T-helper 17 cell (primary cell): ENCODE results near the gene PLCB1. TPM values are rescaled to one million over a fixed set of nuclear protein-coding genes. Genes with fewer than 3 reads are reported as not detected.

Source experiments
- ATAC-seq: fragments of 150-1000 bp; cut with Tn5 transposase; 2 replicates; pipeline ENCODE4 v1.10.0; 2021; ENCODE audit warnings: mild to moderate bottlenecking, moderate library complexity
- DNase-seq, 3 donors: peaks; one replicate each; pipeline versions ENCODE4 v3.0.0 to v3.0.0-alpha.2; 2020 to 2021
- H3K9me3 ChIP-seq: one replicate; pipeline ENCODE4 v1.7.0; 2013; ENCODE audit warnings: low read length, mild to moderate bottlenecking; ENCODE audit not compliant: control insufficient read depth, poor library complexity, severe bottlenecking
- H3K27ac Mint-ChIP-seq: one replicate; pipeline ENCODE4 v1.8.0; 2022; ENCODE audit warnings: mild to moderate bottlenecking, moderate library complexity, mixed read lengths
- H3K27me3 Mint-ChIP-seq: one replicate; pipeline ENCODE4 v1.8.0; 2022; ENCODE audit warnings: mixed read lengths
- H3K36me3 Mint-ChIP-seq: one replicate; pipeline ENCODE4 v1.8.0; 2022; ENCODE audit warnings: low read depth, mixed read lengths
- H3K4me1 Mint-ChIP-seq: one replicate; pipeline ENCODE4 v1.8.0; 2022; ENCODE audit warnings: mild to moderate bottlenecking, mixed read lengths
- H3K4me3 Mint-ChIP-seq: one replicate; pipeline ENCODE4 v1.8.0; 2022; ENCODE audit warnings: mild to moderate bottlenecking, moderate library complexity, mixed read lengths
- total RNA-seq, 4 donors: library from RNA in 2 of 4; stranded (reverse) in 2 of 4; gene quantifications; one replicate each; pipeline ENCODE4 v1.2.3 and lab custom pipeline; 2022 to 2026

PLCB1 gene
- total RNA-seq, 2 donors from 2014 or later, result 19.1 to 23.1 TPM

DNA sequence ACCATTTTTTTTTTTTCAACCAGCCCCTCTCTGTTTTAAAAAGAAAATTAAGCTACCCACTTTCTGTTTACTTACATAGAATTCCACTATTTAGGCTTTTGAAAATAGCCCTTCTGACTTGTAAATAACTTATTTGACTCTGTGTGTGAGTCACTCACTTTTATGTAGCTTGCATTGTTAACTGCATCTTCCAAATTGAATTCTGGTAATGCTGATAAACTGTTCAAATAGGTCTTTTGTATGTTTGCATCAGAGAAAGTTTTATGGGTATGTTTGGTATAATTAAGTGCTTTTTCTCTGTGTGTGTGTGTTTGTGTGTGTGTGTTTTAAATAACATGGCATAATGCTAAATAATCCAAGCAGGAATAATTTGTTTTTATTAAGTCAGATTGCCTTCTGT, 360.1 kb downstream of the PLCB1 start:
- no peaks in the 10 kb centered on the region for H3K36me3 Mint-ChIP-seq

DNA sequence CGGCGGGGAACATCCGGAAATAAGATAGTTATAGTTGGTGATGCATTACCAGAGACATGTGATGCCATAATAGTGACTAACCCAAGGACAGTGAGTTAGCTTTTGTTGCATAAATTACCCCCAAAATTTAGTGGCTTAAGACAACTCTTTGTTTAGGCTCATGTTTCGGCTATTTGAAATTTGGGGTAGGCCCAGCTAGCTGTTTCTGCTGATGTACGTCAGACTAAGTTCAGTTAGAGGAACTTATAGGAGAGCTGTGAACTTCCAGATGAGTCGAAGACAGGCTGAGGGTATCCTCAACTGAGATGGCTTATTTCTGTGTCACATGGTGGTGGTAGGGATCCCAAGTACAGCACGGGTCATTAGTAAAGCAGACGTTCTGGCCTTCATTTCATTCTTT, 366.5 kb downstream of the PLCB1 start:
- Mint-ChIP-seq H3K4me1 (peaks cover 2% of the 10 kb centered on the region), H3K4me3 (no peak overlapping the region), H3K27me3 (no peaks in the 10 kb centered on the region), H3K27ac (no peak overlapping the region), H3K36me3 (no peaks in the 10 kb centered on the region)
- no peaks in the 10 kb centered on the region for H3K9me3 ChIP-seq
- DNase-seq (no peak), ATAC-seq (no peak)

More for the DNA sequence above, 360.1 kb downstream of the PLCB1 start:
- Mint-ChIP-seq H3K27me3 (no peaks in the 10 kb centered on the region), H3K4me3 (no peak overlapping the region), H3K4me1 (peaks cover 8% of the 10 kb centered on the region), H3K27ac (no peak overlapping the region)
- H3K9me3 ChIP-seq, result no peaks in the 10 kb centered on the region
- ATAC-seq (no peak), DNase-seq (no peak)

DNA sequence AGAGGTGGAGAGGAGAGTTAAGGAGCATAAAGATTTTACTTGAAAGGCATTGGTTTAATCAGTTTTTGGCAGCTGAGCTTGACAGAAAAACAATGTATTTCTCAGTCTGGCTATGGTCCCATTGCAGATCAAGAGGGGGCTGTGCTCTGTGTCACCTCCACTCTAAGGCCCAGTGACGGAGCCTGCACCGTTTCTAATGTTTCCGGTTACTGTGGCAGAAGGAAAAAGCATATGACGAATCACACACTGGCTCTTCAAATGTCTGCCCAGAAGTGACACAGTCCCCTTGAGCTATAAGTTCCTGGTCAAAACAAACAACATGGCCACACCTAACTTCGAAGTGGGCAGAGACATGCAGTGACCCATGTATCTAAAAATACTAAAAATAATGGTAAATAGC, 372.0 kb downstream of the PLCB1 start:
- ATAC-seq, result no peak
- Mint-ChIP-seq H3K36me3 (no peaks in the 10 kb centered on the region), H3K27ac (no peak overlapping the region), H3K27me3 (no peaks in the 10 kb centered on the region), H3K4me3 (no peak overlapping the region), H3K4me1 (peaks cover 2% of the 10 kb centered on the region)
- no peak for DNase-seq
- H3K9me3 ChIP-seq, result no peaks in the 10 kb centered on the region

DNA sequence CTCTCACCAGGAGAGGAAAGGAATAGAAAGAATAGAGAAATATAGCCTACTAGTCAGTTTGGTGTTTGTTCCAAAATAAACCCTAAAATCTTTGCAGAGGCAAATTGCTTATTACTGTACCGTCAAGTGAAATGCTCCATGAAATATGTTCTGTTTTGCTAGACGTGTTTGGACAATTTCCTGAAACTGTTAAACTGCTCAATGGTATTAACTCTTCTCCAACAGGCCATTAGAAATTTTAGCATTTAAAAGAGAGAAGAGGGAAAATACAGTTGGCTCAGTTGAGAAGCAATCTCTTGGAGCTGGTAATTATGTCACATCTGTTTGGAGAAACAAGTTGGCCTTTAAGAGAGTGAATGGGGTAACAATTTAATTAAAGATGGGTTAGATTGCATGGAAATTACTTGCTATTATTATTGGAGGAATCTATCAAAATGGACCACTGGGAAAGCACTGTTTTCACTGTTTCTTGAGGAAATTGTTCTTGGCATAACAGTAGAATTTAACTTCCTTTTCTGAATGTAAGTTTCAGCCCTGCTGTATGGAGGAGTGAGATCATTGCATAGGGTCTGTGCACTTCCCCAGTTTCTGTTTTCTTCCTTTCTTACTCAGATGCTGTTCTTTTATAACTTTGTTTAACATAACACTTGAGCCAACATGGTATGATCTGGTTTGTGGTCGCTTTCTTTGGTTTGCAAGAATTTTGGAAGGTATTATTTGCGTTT, 373.6 kb downstream of the PLCB1 start:
- DNase-seq (no peak), ATAC-seq (no peak)
- Mint-ChIP-seq H3K4me1 (peaks cover 5% of the 10 kb centered on the region), H3K36me3 (no peaks in the 10 kb centered on the region), H3K27me3 (no peaks in the 10 kb centered on the region), H3K4me3 (no peak overlapping the region), H3K27ac (no peak overlapping the region)
- H3K9me3 ChIP-seq, result no peaks in the 10 kb centered on the region

GRCh38 chr20:8507231-8507630, 375.2 kb downstream of the PLCB1 start:
- Mint-ChIP-seq H3K4me3 (no peak overlapping the region), H3K4me1 (peaks cover 5% of the 10 kb centered on the region), H3K36me3 (no peaks in the 10 kb centered on the region), H3K27ac (no peak overlapping the region), H3K27me3 (no peaks in the 10 kb centered on the region)
- DNase-seq (no peak), ATAC-seq (no peak)
- no peaks in the 10 kb centered on the region for H3K9me3 ChIP-seq

GRCh38 chr20:8509809-8510208, 377.7 kb downstream of the PLCB1 start:
- ATAC-seq, result no peak
- no peak for DNase-seq
- H3K9me3 ChIP-seq, result no peaks in the 10 kb centered on the region
- no peak overlapping the region for H3K27ac Mint-ChIP-seq
- H3K27me3 Mint-ChIP-seq, result no peaks in the 10 kb centered on the region
- no peak overlapping the region for H3K4me3 Mint-ChIP-seq
- peaks cover 2% of the 10 kb centered on the region for H3K4me1 Mint-ChIP-seq
- H3K36me3 Mint-ChIP-seq, result no peaks in the 10 kb centered on the region

- H3K4me3 Mint-ChIP-seq, result no peak overlapping the region
- ATAC-seq, result no peak
- no peaks in the 10 kb centered on the region for H3K27me3 Mint-ChIP-seq
- H3K4me1 Mint-ChIP-seq, result peaks cover 2% of the 10 kb centered on the region
- H3K36me3 Mint-ChIP-seq, result no peaks in the 10 kb centered on the region
- H3K27ac Mint-ChIP-seq, result no peak overlapping the region
- no peaks in the 10 kb centered on the region for H3K9me3 ChIP-seq
- no peak for DNase-seq
These were observed 378.7 kb downstream of the PLCB1 start for GRCh38 chr20:8510808-8511207.

DNA sequence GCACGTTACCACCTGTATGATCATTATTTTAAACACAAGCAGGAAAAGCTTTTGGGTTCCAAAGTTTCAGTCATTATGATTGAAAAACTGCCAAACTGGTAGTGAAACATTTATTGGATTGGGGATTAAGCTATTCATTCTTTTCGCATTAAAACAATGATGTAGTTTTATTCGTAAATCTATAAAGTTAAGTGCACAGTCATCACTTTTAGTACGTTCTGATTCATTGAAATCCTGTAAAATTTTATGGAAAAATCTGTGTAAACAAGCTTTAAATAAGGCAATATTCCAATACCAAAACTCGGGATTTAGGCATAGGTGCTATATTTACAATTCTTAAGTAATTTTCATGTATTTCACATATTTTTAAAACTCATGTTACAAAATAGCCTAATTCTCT, 379.9 kb downstream of the PLCB1 start:
- Mint-ChIP-seq H3K27me3 (no peaks in the 10 kb centered on the region), H3K4me1 (peaks cover 2% of the 10 kb centered on the region), H3K4me3 (no peak overlapping the region), H3K27ac (no peak overlapping the region), H3K36me3 (no peaks in the 10 kb centered on the region)
- no peak for ATAC-seq
- H3K9me3 ChIP-seq, result no peaks in the 10 kb centered on the region
- DNase-seq, result no peak

DNA sequence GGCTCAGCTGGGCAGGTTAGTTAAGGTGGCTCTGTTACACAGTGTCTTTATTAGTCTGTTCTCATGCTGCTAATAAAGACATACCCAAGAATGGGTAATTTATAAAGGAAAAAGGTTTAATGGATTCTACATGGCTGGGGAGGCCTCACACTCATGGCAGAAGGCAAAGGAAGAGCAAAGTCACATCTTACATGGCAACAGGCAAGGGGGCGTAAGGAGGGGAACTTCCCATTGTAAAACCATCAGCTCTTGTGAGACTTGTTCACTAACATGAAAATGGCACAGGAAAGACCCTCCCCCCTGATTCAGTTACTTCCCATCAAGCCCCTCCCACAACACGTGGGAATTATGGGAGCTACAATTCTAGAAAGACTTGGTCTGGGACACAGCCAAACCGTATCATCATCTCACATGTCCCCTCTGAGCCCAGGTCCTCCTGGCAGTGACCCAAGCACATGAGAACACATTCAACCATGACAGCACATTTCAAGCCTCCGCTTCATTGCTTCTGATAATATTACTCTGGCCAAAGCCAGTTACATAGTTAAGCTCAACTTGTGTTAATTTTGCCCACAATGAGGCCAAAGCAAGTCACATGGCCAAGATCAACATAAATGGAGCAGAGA, 383.9 kb downstream of the PLCB1 start:
- ATAC-seq (no peak), DNase-seq (no peak)
- H3K9me3 ChIP-seq, result no peaks in the 10 kb centered on the region
- no peak overlapping the region for H3K27ac Mint-ChIP-seq
- no peak overlapping the region for H3K4me3 Mint-ChIP-seq
- no peaks in the 10 kb centered on the region for H3K36me3 Mint-ChIP-seq
- H3K4me1 Mint-ChIP-seq, result peaks cover 6% of the 10 kb centered on the region
- no peaks in the 10 kb centered on the region for H3K27me3 Mint-ChIP-seq

- Mint-ChIP-seq H3K27ac (no peak overlapping the region), H3K4me1 (peaks cover 9% of the 10 kb centered on the region), H3K27me3 (no peaks in the 10 kb centered on the region), H3K4me3 (no peak overlapping the region), H3K36me3 (no peaks in the 10 kb centered on the region)
- DNase-seq (no peak), ATAC-seq (no peak)
- H3K9me3 ChIP-seq, result no peaks in the 10 kb centered on the region
These were observed 386.8 kb downstream of the PLCB1 start for GRCh38 chr20:8518878-8519277.

DNA sequence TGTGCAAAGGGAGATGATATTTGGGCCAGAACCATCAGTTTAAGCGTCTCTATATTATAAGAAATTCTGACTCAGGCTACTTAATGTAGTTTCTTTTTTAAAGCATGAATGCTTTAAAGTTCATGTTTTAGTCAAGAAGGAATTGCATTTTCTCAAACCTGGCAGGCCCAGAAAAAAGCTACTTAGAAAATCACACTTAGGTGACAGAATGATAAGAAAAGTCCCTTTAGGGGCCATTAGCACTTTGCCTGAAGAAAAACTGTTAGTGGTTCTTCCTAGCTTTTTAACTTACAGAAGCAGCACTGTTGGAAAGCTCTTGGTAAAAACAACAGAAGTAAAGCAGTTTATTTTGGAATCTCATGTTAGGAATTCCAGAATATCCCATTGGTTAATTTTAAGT, 387.8 kb downstream of the PLCB1 start:
- no peaks in the 10 kb centered on the region for H3K9me3 ChIP-seq
- DNase-seq, result no peak
- H3K27me3 Mint-ChIP-seq, result no peaks in the 10 kb centered on the region
- no peak for ATAC-seq
- no peaks in the 10 kb centered on the region for H3K36me3 Mint-ChIP-seq
- H3K27ac Mint-ChIP-seq, result no peak overlapping the region
- H3K4me1 Mint-ChIP-seq, result peaks cover 9% of the 10 kb centered on the region
- no peak overlapping the region for H3K4me3 Mint-ChIP-seq

DNA sequence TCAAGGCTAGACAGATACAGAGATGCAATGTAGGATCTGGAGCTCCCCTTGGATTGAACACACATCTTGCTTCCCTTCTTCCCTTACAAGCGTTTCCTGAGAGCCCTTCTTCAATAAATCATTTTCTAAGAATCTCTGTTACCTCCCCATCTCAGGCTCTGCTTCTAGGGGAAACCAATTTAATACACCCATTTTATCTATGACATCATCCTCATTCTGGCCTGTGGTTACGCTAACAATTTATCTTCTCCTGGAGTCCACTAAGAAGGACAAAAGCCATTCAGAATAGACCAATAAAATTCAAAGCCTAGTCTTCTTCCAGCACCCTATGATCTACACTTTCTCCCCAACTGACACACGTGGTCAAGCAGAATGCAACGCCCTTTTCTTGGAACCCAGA, 390.1 kb downstream of the PLCB1 start:
- H3K4me1 Mint-ChIP-seq, result peaks cover 9% of the 10 kb centered on the region
- H3K27me3 Mint-ChIP-seq, result no peaks in the 10 kb centered on the region
- H3K4me3 Mint-ChIP-seq, result no peak overlapping the region
- ATAC-seq, result no peak
- H3K27ac Mint-ChIP-seq, result no peak overlapping the region
- no peak for DNase-seq
- no peaks in the 10 kb centered on the region for H3K36me3 Mint-ChIP-seq
- H3K9me3 ChIP-seq, result no peaks in the 10 kb centered on the region

DNA sequence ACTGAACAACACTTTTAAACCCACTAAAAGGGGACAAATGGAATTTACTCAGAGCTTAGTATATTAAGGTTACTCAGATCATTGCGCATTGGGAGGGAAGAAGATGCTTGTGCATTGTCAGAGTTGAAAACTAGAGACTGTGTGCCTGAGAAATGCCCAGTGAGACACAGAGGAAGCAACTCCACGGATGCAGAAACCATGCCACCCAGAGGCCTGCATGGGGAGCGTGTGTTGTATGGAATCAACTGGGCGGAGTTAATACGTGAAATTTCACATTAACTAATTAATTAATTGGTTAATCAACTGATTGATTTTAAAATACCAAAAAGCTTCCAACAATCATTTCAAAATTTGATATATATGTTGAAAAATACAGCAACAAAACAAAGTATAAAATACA, 391.6 kb downstream of the PLCB1 start:
- H3K27ac Mint-ChIP-seq, result no peak overlapping the region

More for the DNA sequence above, 391.6 kb downstream of the PLCB1 start:
- Mint-ChIP-seq H3K4me3 (no peak overlapping the region), H3K27me3 (no peaks in the 10 kb centered on the region), H3K4me1 (peaks cover 9% of the 10 kb centered on the region), H3K36me3 (no peaks in the 10 kb centered on the region)
- DNase-seq (no peak), ATAC-seq (no peak)
- H3K9me3 ChIP-seq, result no peaks in the 10 kb centered on the region
